PC-3 (cell line): ENCODE measurements around the gene RNF130. TPM values are rescaled to one million over a fixed set of nuclear protein-coding genes. Genes with fewer than 3 reads are reported as not detected.

ENCODE experiments used
- ATAC-seq: fragments of 200-7000 bp; cut with Tn5 transposase; 2 replicates; pipeline ENCODE4 v1.9.1; 2020; ENCODE audit warnings: mild to moderate bottlenecking, moderate library complexity
- BruUV-seq: library from RNA; stranded (reverse); fragments of 400-500 nt; replicated peaks from 2 replicates; lab custom pipeline; 2021; lab: Mats Ljungman, UMichigan
- CTCF ChIA-PET: fragments of 300-600 bp; sonication (Branson Sonifier 250); formaldehyde crosslinking; loops from one replicate; lab custom pipeline; 2022; ENCODE audit warnings: antibody characterized with exemption; lab: Charles Lee
- POLR2A ChIA-PET: fragments of 300-600 bp; sonication (Branson Sonifier 250); formaldehyde crosslinking; loops from one replicate; lab custom pipeline; 2022; ENCODE audit warnings: antibody characterized with exemption; ENCODE audit not compliant: unreplicated experiment; lab: Charles Lee
- DNase-seq: peaks from one replicate; pipeline ENCODE4 v3.0.0-alpha.2; 2015
- H2AFZ ChIP-seq: fragments of 300-600 bp; sonication (generic); 2 replicates; pipeline ENCODE4 v1.6.0; 2016; ENCODE audit warnings: antibody characterized with exemption, low read length
- H3F3A ChIP-seq: fragments of 300-600 bp; sonication (generic); one replicate; pipeline ENCODE4 v1.6.0; 2017; ENCODE audit warnings: antibody characterized with exemption, low read length, control low read depth, mild to moderate bottlenecking; ENCODE audit not compliant: unreplicated experiment
- H3K27ac ChIP-seq: fragments of 300-600 bp; sonication (generic); 2 replicates; pipeline ENCODE4 v1.5.1; 2016; ENCODE audit warnings: mild to moderate bottlenecking, low read length
- H3K27me3 ChIP-seq: fragments of 300-600 bp; sonication (generic); 2 replicates; pipeline ENCODE4 v1.6.1; 2016; ENCODE audit warnings: low read length, mixed read lengths
- H3K36me3 ChIP-seq: fragments of 300-600 bp; sonication (generic); 2 replicates; pipeline ENCODE4 v1.6.1; 2016; ENCODE audit warnings: low read depth, mixed run types, low read length, mixed read lengths
- H3K4me1 ChIP-seq: fragments of 300-600 bp; sonication (generic); 2 replicates; pipeline ENCODE4 v1.5.1; 2016; ENCODE audit warnings: low read length; ENCODE audit not compliant: insufficient read depth
- H3K4me2 ChIP-seq: fragments of 300-600 bp; sonication (generic); 2 replicates; pipeline ENCODE4 v1.6.0; 2016; ENCODE audit warnings: low read length
- H3K4me3 ChIP-seq: fragments of 300-600 bp; sonication (generic); 2 replicates; pipeline ENCODE4 v1.5.1; 2016; ENCODE audit warnings: mild to moderate bottlenecking, low read length, mixed read lengths
- H3K79me2 ChIP-seq: fragments of 300-600 bp; sonication (generic); 2 replicates; pipeline ENCODE4 v1.6.1; 2017; ENCODE audit warnings: low read length, mixed read lengths
- H3K9ac ChIP-seq: fragments of 300-600 bp; sonication (generic); 2 replicates; pipeline ENCODE4 v1.6.0; 2016; ENCODE audit warnings: mild to moderate bottlenecking, low read length
- H3K9me2 ChIP-seq: fragments of 300-600 bp; sonication (generic); replicated peaks from 2 replicates; pipeline ENCODE4 v1.6.1; 2016; ENCODE audit warnings: mixed run types, low read length, mixed read lengths
- H3K9me3 ChIP-seq: fragments of 300-600 bp; sonication (generic); 2 replicates; pipeline ENCODE4 v1.6.1; 2016; ENCODE audit warnings: low read length, mixed read lengths
- H4K20me1 ChIP-seq: fragments of 300-600 bp; sonication (generic); 2 replicates; pipeline ENCODE4 v1.6.1; 2016; ENCODE audit warnings: low read length, mixed read lengths
- CTCF ChIP-seq: fragments of 300-600 bp; sonication (generic); conservative IDR thresholded peaks from 2 replicates; pipeline ENCODE4 v1.5.1; 2017; ENCODE audit warnings: antibody characterized with exemption, low read depth, mild to moderate bottlenecking, low read length
- EZH2 ChIP-seq: fragments of 300-600 bp; sonication (generic); IDR thresholded peaks from one replicate; pipeline ENCODE4 v1.6.1; 2017; ENCODE audit warnings: antibody characterized with exemption, mild to moderate bottlenecking, low read length; ENCODE audit not compliant: unreplicated experiment
- EZH2phosphoT487 ChIP-seq: fragments of 300-600 bp; sonication (generic); IDR thresholded peaks from 2 replicates; pipeline ENCODE4 v1.6.1; 2018; ENCODE audit warnings: mild to moderate bottlenecking, antibody characterized with exemption, low read length, borderline replicate concordance
- intact Hi-C: fragments of 100-400 bp; cut with micrococcal nuclease; formaldehyde crosslinking; loops from 2 replicates; pipeline ENCODE4 v1.9.0; 2023
- total RNA-seq: library from RNA; depleted of rRNA; stranded (reverse); fragments of >200 nt; gene quantifications from 2 replicates; pipeline ENCODE4 v1.2.3, GENCODE V29; 2014

Gene RNF130
- total RNA-seq, 1 experiment from 2014 or later: 31.2 TPM

GRCh38 chr5:180006141-180006540 is 65.4 kb downstream of the RNF130 start:
- Histone ChIP-seq H3K79me2 (no peaks in the 10 kb centered on the region), H2AFZ (no peak overlapping the region), H3K4me3 (no peak overlapping the region), H3K36me3 (no peaks in the 10 kb centered on the region), H3K9me2 (no peaks in the 10 kb centered on the region), H3K27ac (no peak overlapping the region), H4K20me1 (no peaks in the 10 kb centered on the region), H3K4me1 (no peaks in the 10 kb centered on the region), H3F3A (no peaks in the 10 kb centered on the region), H3K27me3 (no peaks in the 10 kb centered on the region), H3K9me3 (no peaks in the 10 kb centered on the region), H3K4me2 (no peak overlapping the region), H3K9ac (no peak overlapping the region)
- BruUV-seq: no TSS peak
- POLR2A ChIA-PET: no interaction called here
- no peak for ATAC-seq
- TF ChIP-seq EZH2 (no peak), CTCF (no peak), EZH2phosphoT487 (no peak)
- intact Hi-C loops: no loop called here
- CTCF ChIA-PET: no interaction called here
- DNase-seq: no peak

GRCh38 chr5:180003127-180003526 is 68.4 kb downstream of the RNF130 start:
- no peak overlapping the region for H3K4me2 ChIP-seq
- no peaks in the 10 kb centered on the region for H3F3A ChIP-seq
- no peaks in the 10 kb centered on the region for H3K79me2 ChIP-seq
- H4K20me1 ChIP-seq: no peaks in the 10 kb centered on the region
- no peak overlapping the region for H3K27ac ChIP-seq
- H3K4me1 ChIP-seq: no peaks in the 10 kb centered on the region
- TF ChIP-seq CTCF: no peak
- TF ChIP-seq EZH2: no peak
- TF ChIP-seq EZH2phosphoT487: no peak
- no peaks in the 10 kb centered on the region for H3K9me3 ChIP-seq
- H3K9me2 ChIP-seq: no peaks in the 10 kb centered on the region
- ChIA-PET CTCF (no interaction called here), POLR2A (no interaction called here)
- no TSS peak for BruUV-seq
- H3K36me3 ChIP-seq: no peaks in the 10 kb centered on the region
- ATAC-seq (no peak), DNase-seq (no peak)
- no peak overlapping the region for H3K9ac ChIP-seq
- intact Hi-C loops: no loop called here
- no peak overlapping the region for H3K4me3 ChIP-seq
- H3K27me3 ChIP-seq: no peaks in the 10 kb centered on the region
- no peak overlapping the region for H2AFZ ChIP-seq

- Histone ChIP-seq H3K79me2 (no peaks in the 10 kb centered on the region), H3K9me2 (no peaks in the 10 kb centered on the region), H3K4me3 (no peak overlapping the region), H3K9ac (no peak overlapping the region), H3F3A (no peaks in the 10 kb centered on the region), H4K20me1 (no peaks in the 10 kb centered on the region), H3K27me3 (no peaks in the 10 kb centered on the region), H2AFZ (no peak overlapping the region), H3K9me3 (no peaks in the 10 kb centered on the region), H3K36me3 (no peaks in the 10 kb centered on the region), H3K4me2 (no peak overlapping the region), H3K27ac (no peak overlapping the region), H3K4me1 (no peaks in the 10 kb centered on the region)
- ATAC-seq: no peak
- ChIA-PET CTCF (no interaction called here), POLR2A (no interaction called here)
- TF ChIP-seq EZH2 (no peak), CTCF (no peak), EZH2phosphoT487 (no peak)
- BruUV-seq: no TSS peak
- intact Hi-C loops: no loop called here
- DNase-seq: no peak
Measured at GRCh38 chr5:180001742-180002141, 69.8 kb downstream of the RNF130 start.
